HepG2 (cell line): ENCODE data around the gene SELENOS. TPM values are rescaled to one million over a fixed set of nuclear protein-coding genes. Genes with fewer than 3 reads are reported as not detected.

Experiments
- REXO4 ChIP-seq: sonication (generic); formaldehyde crosslinking; IDR thresholded peaks from 2 replicates; pipeline ENCODE4 v1.8.0; 2022; ENCODE audit warnings: missing genetic modification reagents, mild to moderate bottlenecking, borderline replicate concordance
- ZNF616 ChIP-seq: sonication (generic); formaldehyde crosslinking; IDR thresholded peaks from 2 replicates; pipeline ENCODE4 v1.5.0; 2020; ENCODE audit warnings: low read depth, mild to moderate bottlenecking, missing genetic modification reagents
- ZNF850 ChIP-seq: sonication (generic); formaldehyde crosslinking; conservative IDR thresholded peaks from 2 replicates; pipeline ENCODE4 v1.9.0; 2021; ENCODE audit warnings: mild to moderate bottlenecking, missing genetic modification reagents
- polyA plus RNA-seq, 8 experiments: library from polyadenylated mRNA; depleted of rRNA in 3 of 8; stranded (reverse) in 7 of 8; unstranded in 1 of 8; fragments of >200 nt; fragmentation: Illumina TruSeq in 4 of 8; extraction: Trizol in 4 of 8; gene quantifications; 2 replicates each; pipeline versions ENCODE4 v1.2.1 to v1.2.3, GENCODE V29; 2011 to 2016; ENCODE audit warnings: low read depth in 4 of 8, missing spikeins in 1 of 8, mixed read lengths in 1 of 8; ENCODE audit not compliant: insufficient read depth in 1 of 8
- total RNA-seq, 5 experiments: library from RNA; depleted of rRNA; stranded (reverse); fragments of >200 nt; fragmentation: Illumina TruSeq; extraction: Trizol; gene quantifications; 2 replicates each; pipeline ENCODE4 v1.2.3, GENCODE V29; 2016; ENCODE audit warnings: low read depth in 1 of 5
- TF ChIP-seq, protein P1 (sequence below): sonication (generic); formaldehyde crosslinking; IDR thresholded peaks from 2 replicates; pipeline ENCODE4 v1.9.0; 2021; ENCODE audit warnings: missing genetic modification reagents, borderline replicate concordance
- TF ChIP-seq, protein P2 (sequence below): sonication (generic); formaldehyde crosslinking; IDR thresholded peaks from 2 replicates; pipeline ENCODE4 v1.8.0; 2022; ENCODE audit warnings: missing genetic modification reagents, mild to moderate bottlenecking, inconsistent platforms, borderline replicate concordance
- TF ChIP-seq, protein P3 (sequence below): sonication (generic); formaldehyde crosslinking; IDR thresholded peaks from 2 replicates; pipeline ENCODE4 v1.4.0; 2020; ENCODE audit warnings: missing genetic modification reagents

SELENOS gene
- total and polyA plus RNA-seq, 2 of the 13 experiments (the other 11 are each of a cell fraction or from before 2014, with no cell fraction given): 63.0 to 66.1 TPM

DNA sequence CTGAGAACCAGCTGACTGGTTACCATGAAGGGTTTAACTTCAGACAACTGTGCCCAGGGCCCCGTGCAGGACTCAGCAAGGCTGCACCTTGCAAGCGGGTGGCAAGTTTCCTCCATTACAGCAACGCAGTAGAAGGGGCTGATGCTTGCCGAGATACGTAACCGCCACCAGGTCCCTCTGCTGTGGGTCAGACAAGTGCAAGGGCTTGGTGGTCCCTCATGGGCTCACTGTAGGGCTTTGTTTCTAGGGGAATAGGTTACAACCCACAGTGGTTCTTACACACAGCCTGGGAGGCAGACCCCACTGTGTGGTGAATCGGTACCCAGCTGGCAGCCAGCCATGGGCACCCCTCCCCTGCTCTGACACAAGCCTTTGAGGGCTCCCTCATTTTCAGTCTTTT is 33.2 kb upstream of the SELENOS start (continued):
- TF ChIP-seq, protein P1, sequence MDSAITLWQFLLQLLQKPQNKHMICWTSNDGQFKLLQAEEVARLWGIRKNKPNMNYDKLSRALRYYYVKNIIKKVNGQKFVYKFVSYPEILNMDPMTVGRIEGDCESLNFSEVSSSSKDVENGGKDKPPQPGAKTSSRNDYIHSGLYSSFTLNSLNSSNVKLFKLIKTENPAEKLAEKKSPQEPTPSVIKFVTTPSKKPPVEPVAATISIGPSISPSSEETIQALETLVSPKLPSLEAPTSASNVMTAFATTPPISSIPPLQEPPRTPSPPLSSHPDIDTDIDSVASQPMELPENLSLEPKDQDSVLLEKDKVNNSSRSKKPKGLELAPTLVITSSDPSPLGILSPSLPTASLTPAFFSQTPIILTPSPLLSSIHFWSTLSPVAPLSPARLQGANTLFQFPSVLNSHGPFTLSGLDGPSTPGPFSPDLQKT (CRISPR knock-in tag): no peak
- TF ChIP-seq, protein P2, sequence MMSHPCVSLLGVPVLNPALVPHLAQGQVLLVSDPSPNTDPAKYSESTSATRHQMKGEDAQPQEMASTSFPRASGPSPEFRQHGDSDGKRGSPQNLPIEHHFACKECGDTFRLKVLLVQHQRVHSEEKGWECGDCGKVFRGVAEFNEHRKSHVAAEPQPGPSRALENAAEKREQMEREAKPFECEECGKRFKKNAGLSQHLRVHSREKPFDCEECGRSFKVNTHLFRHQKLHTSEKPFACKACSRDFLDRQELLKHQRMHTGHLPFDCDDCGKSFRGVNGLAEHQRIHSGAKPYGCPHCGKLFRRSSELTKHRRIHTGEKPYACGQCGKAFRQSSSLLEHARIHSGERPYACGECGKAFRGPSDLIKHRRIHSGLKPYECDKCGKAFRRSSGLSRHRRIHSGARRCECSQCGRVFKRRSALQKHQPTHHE (CRISPR knock-in tag): no peak
- TF ChIP-seq, protein P3, sequence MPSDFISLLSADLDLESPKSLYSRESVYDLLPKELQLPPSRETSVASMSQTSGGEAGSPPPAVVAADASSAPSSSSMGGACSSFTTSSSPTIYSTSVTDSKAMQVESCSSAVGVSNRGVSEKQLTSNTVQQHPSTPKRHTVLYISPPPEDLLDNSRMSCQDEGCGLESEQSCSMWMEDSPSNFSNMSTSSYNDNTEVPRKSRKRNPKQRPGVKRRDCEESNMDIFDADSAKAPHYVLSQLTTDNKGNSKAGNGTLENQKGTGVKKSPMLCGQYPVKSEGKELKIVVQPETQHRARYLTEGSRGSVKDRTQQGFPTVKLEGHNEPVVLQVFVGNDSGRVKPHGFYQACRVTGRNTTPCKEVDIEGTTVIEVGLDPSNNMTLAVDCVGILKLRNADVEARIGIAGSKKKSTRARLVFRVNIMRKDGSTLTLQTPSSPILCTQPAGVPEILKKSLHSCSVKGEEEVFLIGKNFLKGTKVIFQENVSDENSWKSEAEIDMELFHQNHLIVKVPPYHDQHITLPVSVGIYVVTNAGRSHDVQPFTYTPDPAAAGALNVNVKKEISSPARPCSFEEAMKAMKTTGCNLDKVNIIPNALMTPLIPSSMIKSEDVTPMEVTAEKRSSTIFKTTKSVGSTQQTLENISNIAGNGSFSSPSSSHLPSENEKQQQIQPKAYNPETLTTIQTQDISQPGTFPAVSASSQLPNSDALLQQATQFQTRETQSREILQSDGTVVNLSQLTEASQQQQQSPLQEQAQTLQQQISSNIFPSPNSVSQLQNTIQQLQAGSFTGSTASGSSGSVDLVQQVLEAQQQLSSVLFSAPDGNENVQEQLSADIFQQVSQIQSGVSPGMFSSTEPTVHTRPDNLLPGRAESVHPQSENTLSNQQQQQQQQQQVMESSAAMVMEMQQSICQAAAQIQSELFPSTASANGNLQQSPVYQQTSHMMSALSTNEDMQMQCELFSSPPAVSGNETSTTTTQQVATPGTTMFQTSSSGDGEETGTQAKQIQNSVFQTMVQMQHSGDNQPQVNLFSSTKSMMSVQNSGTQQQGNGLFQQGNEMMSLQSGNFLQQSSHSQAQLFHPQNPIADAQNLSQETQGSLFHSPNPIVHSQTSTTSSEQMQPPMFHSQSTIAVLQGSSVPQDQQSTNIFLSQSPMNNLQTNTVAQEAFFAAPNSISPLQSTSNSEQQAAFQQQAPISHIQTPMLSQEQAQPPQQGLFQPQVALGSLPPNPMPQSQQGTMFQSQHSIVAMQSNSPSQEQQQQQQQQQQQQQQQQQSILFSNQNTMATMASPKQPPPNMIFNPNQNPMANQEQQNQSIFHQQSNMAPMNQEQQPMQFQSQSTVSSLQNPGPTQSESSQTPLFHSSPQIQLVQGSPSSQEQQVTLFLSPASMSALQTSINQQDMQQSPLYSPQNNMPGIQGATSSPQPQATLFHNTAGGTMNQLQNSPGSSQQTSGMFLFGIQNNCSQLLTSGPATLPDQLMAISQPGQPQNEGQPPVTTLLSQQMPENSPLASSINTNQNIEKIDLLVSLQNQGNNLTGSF: no peak
- TF ChIP-seq REXO4 (no peak), ZNF616 (no peak), ZNF850 (no peak)
